Renal cortical epithelial cell (primary cell): ENCODE measurements around the gene UVSSA. TPM values are rescaled to one million over a fixed set of nuclear protein-coding genes. Genes with fewer than 3 reads are reported as not detected.

Experiments
- DNase-seq: peaks from one replicate; pipeline ENCODE4 v3.0.0-alpha.2; 2011; ENCODE audit warnings: low read depth
- total RNA-seq: library from RNA; depleted of rRNA; stranded (reverse); fragments of >200 nt; gene quantifications from 2 replicates; pipeline ENCODE4 v1.2.3, GENCODE V29; 2014

Gene UVSSA
- total RNA-seq, 1 donor from 2014 or later: 10.9 TPM

DNA sequence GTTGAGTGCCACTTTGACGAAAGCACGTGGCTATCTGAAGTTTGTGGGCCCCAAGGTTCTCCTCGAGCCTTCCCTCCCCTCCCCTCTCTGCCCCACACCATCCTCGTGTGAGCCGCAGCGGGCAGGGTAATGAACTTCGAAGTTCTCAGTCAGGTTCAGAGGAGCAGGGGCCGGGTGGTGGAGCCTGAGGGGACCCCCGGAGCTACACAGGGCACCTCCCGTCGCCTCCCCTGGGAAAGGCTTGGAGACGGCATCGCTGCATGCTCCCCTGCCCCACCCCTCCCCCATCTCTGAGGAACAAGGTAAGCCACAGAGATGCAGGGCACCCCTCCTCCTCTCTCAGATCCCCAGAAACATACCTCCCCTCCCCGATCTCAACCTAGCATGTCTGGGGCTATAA is 62.1 kb downstream of the UVSSA start:
- DNase-seq: no peak

DNA sequence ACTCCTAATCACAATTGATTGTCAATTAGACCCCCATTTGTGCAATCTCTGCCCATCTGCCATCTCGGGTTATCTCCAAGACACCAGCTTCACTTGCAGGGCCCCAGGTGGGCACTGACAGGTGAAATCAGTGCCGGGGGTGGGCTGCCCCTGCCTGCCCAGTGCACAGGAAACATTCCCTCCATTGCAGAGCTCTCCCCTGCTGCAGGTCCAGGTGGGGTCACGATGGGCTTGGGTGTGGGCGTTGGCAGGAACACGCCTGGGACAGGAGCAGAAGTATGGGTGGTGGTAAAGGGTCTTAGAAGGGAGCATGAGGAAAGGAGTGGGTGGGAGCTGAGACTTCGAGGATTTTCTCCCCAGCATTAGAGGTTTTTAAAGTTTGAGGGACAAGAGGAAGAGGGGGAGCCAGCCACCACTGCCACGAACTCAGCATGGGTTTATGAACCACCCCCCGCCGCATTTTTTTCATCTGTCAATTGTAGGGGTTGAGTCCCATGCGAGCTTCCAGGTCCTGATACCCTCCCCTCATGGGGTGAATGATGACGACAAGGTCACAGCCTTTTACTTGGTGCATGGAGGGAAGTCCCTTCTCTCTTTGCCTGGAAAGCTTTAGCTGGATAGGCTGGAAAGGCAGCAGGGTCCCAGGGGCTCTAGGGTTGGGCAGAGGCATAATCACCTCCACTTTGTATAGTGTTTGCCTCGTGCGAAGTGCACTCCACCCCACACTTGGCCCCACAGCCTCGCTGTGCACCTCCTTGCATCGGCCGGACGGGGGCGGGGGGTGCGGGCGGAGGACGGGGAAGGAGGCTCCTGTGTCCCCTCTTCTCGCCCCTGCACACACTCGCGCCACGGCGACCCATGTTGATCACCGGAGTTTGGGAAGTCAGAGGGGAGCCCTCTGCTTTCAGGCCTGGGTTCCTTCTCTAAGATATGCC is 62.8 kb downstream of the UVSSA start:
- DNase-seq: no peak

DNA sequence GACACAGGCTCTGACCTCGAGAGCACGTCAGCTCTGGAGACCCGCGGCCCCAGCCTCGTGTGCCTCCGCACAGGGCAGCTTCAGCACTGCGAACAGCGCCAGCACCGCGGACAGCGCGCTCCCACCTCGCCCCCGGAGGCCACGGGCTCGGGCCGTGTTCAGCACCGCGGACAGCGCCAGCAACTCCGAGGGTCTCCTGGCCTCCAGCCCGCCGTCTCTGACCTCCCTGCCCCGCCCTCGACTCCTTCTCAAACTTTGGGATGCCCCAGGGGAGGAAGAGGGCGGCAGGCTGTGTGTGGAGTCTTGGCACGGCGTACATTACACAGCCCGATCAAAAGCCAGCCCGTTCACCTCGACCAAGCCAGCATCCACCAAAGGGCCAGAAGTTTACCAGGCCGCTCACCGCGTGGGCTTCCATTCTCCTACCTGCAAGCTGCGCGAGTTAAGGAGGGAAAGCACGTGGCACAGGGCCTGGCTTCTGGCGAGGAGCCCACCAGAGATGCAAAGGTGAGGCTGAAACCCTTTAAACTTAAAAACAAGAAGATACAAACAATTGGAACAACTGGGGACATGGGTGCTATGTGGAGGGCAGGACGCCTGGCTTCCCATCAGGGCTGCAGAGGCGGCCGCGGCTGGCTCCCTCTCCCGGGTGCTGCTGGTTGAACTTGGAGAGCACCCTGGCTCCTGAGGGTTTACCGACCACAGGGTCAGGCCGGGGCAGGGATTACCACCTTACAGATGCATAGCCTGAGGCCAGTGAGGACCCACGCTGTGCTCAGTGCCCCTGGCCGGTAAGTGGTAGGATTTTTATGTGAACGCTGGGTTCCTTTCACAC is 63.7 kb downstream of the UVSSA start:
- DNase-seq: no peak

DNA sequence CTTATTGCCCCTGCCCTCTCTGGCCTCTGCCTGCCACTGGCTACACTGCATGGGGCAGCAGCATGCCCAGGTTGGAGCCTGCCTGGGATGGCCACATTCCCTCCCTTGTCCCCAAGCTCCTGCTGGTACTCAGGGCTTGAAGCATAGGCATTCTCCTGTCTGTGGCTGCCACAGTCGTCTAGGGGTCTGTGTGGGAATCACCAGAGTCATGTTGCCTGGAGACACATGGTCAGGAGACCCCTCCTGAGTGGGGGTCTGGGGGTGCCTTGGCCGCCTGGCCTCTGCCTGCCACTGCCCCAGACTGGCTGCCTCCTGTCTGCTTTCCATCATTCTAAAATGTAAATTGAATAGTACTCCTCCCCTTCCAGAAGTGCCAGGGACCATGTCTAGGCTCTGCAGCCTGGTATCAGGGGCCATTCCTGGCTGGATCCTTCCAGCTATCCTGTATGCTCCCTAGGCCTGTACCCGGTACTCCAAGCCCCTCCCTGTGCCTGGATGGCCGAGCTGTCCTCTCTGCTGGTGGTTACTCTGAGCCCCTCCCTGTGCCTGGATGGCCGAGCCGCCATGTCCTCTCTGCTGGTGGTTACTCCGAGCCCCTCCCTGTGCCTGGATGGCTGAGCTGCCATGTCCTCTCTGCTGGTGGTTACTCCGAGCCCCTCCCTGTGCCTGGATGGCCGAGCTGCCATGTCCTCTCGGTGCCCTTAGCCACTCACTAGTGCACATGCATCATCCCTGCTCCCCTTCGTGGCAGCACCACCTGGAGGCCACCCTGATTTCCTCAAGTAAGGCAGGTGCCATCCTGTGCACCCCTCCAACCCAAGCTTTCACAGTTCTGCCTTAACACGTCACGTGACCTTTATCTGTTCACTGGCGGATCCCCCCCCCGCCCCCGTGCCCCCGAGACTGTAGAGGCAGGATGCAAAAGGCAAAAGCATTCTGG is 64.7 kb downstream of the UVSSA start:
- no peak for DNase-seq

DNA sequence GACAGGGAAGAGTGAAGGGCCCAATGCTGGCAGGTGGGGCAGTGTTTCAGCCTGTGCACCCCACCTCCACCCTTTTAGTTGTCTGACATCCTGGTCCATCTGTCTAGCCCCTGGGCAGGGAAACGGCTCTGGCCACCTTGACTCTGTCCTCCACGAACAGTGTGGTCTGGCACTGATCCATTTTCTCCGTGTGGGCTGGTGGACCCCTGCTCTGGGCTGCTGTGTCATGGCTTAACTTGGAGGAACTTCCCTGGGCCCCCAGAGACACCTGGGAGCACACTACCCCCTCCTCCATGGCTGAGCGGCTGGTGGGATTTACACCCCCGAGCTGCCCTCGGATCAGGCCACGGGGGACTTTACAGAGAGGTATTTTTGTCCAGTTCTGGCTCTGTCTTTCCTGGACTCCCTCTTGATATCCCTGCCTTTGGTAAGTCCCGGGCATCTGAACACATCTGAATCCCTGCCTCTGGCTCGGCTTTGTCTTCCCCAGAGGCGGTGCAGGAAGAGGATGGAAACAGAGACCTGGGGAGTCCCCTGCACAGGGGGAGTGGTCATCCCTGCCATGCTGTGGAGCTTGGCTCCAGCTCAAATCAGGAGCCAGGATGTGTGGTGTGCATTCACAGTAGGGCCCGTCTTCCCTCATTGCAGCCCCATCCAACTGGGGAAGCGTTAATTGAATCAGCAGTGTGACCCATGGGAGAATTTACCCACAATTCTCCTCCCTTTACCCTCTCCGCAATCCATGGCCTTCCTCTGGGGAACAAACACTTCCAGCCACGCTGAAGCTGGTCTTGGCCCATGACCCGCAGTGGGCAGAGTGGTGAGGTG is 65.6 kb downstream of the UVSSA start:
- DNase-seq: no peak

DNA sequence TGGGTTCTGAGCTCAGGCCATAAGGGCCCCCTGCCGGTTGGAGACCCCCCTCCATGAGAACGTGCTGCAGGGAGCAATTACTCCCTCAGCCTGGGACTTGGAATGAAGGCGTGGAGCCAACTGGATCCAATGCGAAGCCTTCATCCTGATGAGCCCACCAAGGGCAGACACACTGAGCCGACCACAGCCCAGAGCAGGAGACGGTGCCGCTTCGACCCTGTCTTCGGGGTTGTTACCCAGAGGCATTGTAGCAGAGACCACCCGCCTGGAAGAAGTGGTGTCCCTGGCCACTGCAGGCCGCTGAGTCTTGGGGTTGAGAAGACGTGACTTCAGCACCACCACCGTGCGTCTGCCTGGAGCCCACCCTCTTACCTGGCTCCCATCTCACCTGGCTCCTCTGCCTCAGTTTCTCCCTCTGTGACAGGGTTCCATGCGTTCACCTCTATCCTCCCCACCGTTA is 66.2 kb downstream of the UVSSA start:
- no peak for DNase-seq

DNA sequence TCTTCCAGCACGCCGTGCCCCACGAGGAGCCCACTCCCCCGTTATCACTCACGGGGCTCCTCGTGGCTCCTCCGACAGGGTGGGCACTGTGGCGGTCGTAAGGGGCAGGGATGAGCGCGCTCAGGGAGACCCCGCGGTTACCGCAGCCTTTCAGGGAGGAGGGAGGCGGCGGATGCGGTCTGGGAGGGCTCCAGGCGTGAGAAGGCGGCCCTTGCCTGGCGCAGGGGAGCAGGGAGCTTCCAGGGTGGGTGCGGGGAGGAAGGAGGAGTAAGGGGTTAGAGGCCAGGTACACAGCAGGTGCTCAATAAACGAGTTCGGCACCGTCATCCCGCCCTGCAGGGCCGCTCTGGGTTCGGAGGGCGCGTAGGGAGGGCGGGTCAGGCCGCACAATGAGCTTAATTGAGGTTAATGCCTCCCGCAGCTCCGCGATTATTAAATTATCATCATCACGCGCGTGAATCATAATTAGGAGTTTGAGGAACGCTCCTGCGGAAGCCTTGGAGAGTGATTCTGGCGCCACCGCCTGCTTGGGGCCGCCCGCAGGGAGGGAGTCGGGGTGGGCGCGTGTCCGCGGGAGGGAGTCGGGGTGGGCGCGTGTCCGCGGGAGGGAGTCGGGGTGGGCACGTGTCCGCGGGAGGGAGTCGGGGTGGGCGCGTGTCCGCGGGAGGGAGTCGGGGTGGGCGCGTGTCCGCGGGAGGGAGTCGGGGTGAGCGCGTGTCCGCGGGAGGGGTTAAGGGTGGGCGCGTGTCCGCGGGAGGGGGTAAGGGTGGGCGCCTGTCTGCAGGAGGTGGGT is 66.9 kb downstream of the UVSSA start:
- no peak for DNase-seq

DNA sequence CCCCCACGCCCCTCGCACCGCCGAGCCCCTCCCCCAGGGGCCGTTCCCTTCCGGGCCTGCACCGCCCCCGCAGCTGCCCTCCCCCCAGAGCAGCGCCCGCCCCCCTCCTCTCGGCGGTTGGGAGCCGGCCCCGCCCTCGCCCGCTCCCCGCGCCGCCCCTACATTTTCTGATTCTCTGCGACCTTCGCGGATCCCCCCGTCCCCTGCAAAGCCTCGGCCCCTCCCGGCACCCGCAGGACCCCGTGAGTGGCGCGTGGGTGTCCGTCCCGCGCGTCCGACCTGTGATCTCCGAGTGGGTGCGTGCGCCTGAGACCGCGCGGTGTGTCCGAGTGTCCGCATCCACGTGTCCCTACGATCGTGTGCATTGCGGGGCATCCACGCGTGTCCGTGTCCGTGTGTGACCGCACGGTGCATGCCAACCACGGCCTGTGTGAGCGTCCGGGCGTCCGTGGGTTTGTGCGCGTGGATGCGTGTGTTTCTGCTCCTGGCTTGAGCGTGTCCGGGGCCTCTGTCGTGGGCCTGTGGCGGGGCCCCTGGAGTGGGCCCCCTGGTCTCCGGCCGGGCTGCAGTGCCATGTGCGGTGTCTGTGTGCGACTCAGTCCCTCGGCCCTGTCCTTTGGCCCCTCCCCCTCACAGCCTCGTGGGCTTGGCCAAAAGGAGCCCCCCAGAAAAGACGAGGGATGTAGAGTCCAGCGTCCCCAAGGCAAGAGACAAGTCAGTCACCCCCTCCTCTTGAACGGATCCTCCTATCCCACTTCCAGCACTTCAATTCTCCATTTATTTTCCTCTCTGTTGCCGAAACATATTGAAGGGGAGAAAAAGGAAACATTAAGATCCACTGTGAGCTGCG is 68.0 kb downstream of the UVSSA start:
- DNase-seq: no peak

DNA sequence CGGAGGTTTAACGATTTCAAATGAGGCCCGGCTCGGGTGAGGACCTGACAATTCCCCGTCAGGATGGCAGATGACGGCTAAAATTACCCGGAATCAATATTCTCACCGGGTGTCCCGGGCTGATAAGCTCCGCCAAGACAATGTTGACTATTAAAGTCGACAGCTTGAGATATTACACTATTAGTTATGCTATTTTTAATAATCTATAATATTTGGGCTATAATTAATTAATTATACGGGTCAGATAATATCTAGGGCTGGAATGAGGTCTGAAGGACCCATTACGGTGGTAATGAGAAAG is 68.6 kb downstream of the UVSSA start:
- no peak for DNase-seq

DNA sequence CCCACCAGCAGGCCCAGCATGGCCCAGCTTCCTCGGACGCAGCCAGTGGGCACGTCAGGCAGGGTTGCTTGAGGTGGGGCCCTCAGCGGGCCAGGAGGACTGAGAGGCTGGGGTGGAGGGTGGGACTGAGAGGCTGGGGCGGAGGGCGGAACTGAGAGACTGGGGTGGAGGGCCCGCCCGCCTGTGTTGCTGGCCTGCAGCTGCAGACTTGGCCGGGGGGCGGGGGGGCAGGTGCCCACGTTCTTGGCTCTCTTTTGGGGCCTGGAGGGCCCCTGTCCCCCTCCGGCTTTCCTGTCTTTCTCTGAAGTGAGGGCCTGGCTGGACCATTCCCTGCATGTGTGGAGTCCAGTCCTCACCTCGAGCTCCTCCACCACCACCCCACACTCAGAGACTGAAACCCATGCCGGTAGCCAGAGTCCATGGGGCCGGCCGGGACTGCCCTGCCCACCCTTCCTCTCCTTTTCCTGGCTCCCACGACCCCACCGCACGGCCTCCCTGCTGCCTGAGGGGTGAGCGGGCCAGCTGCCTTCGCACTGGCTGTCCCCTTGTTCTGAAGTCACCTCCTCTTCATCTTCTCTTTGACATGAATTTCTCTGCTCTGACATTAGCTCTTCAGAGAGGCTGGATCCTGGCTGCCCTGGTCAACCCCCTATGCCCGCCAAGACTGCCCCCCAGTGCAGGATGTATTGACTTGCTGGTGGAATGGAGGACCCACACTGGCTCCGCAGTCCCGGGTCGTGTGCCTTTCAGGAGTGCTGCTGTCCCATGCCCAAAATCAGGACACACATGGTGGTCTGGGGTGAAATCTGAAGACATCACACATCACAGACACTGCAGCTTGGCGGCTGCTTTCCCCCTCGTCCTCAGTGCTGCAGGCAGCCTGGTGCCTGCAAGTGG is 69.3 kb downstream of the UVSSA start:
- DNase-seq: no peak

DNA sequence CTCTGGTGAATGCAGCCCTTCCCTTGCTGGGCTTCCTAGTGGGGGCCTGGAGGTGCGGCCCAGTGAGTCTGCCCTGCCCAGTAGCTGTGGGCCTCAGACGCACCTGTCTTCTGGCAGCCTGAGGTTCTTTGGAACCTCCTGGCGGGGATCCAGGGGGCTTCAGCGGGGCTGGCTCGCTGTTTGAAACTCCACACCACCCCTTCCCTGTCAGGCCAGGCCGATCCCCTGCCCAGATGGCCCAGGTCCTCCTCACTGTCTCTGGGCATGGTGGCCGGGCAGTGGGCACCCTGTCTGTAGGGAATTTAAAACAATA is 69.9 kb downstream of the UVSSA start:
- no peak for DNase-seq

DNA sequence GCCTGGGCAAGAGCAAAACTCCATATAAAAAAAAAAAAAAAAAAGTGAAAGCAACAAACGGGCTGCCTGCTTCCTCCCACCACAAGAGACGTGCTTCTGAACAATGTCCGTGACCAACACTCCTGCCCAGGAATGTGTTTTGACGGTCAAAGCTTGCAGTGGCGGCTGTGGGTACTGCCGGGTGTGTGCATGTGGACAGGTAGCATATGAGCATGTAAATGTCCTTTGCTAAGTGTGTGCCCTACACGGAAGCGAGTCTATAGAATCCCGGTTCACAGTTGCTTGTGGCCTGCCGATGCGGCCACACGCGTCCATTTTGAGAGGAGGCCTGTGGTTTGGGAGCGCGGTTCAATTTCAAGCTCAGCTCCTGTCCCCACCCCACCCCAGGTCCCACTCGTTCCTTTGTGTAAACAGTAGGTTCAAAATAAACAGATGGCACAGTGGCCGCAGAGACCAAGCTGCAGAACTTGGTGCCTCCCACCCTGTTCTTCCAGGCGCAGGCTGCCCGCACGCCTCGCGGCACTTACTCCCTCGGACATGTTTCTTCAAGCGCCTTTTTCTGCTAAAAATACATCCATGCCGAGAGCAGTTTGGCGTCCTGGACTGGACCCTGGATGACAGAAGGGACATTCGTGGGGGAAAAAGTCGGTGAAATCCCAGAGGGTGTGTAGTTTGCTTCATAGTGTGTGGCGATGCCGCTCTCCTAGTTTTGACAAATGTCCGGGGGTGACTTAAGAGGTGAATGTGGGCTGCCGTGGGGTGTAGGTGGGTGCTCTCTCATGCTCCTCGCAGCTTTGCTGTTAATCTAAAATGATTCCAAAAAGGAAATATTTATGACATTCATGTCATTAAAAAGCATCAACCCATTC is 70.7 kb downstream of the UVSSA start:
- no peak for DNase-seq

DNA sequence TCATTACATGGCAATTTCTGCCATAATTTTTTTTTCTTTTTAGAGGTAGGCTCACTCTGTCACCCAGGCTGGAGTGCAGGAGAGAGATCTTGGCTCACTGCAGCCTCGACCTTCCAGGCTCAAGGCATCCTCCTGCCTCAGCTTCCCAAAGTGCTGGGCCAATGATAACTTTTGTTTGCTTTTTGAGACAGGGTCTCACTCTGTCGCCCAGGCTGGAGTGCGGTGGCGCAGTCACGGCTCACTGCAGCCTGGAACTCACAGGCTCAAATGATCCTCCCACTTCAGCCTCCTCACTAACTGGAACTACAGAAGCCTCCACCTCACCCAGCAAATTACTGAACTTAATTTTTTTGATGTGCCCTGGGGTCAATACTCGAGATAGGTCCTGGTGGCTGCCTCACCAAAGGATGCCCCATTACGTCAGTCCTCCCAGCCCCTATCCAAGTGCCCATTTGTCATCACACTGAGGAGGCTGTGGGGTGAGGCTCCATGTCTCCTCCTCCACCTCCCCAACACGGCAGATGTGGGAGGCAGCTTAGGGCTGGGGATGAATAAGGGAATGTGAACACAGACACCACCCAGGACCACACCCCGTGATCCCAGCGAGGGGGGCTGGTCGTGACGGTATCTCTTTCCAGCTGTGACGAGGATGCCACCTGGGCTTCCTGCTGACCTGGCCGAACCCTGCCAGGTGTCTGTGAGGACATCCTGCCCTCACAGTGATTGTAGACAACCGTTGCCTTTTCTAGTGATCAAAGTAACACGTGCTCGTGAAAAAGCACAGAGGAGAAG is 71.7 kb downstream of the UVSSA start:
- no peak for DNase-seq

DNA sequence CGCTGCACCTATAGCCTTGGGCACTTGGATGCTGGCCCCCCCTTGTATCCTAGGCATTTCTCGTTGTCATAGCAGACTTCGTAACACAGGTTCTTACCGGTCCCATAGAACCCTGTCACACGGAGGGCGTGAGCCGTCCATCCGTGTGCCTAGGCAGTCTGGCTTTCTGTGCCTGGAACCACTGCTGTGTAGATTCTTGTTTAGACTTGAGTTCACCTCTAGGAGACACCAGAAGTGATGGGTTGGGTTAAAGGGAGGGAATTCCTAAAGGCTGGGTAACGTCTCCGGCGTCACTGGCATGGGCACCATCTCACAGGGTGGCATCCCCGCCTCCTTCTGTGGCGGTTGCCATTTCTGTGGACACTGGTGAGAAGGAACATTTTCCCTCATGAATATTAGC is 72.7 kb downstream of the UVSSA start:
- DNase-seq: no peak

DNA sequence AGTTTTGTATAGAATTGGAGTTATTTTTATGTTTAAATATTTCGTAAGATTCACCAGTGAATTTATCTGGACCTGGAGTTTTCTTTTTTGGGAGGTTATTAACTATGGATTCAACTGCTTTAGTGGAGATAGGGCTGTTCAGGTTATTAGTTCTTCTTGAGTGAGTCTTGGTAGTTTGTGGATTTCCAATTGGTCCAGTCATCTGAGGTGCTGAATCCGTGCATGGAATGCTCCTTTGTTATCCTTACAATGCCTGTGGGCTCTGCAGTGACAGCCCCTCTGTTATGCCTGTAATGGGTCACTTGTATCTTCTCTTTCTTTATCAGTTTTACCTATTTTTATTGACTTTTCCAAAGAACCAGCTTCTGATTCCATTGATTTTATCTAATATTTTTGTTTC is 74.6 kb downstream of the UVSSA start:
- no peak for DNase-seq

DNA sequence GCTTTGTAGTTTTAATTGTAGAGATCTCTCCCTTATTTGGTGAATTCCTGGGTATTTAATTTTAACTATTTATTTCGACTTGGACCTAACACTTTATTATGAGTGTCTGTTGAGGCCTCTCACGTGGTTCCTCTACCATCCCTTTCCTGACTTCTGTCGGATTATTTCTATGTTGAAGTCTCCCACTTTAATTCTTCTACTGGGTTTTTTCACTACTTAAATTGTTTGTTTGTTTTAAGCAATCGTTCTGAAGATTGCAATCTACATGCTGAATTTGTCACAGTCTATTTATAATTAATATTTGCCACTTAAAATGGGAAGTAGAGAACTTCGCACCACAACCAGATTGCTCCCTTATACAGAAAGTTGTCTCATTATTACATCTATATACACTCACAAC is 80.0 kb downstream of the UVSSA start:
- no peak for DNase-seq
